Karpas-422 (cell line): Measurements from ENCODE around the gene TOX2. TPM values are rescaled to one million over a fixed set of nuclear protein-coding genes. Genes with fewer than 3 reads are reported as not detected.

ENCODE experiments used
- DNase-seq: peaks from one replicate; pipeline ENCODE4 v3.0.0-alpha.2; 2015
- H2AFZ ChIP-seq: fragments of 200-600 bp; sonication (generic); 2 replicates; pipeline ENCODE4 v1.6.1; 2014; ENCODE audit warnings: antibody characterized with exemption, low read length, mixed read lengths
- H3K27ac ChIP-seq: fragments of 200-600 bp; sonication (generic); 2 replicates; pipeline ENCODE4 v1.5.1; 2014; ENCODE audit warnings: mild to moderate bottlenecking, low read length, moderate library complexity
- H3K27me3 ChIP-seq: fragments of 200-600 bp; sonication (generic); 2 replicates; pipeline ENCODE4 v1.6.1; 2014; ENCODE audit warnings: low read length, mixed read lengths
- H3K36me3 ChIP-seq: fragments of 200-600 bp; sonication (generic); 2 replicates; pipeline ENCODE4 v1.6.1; 2014; ENCODE audit warnings: low read length, mixed read lengths; ENCODE audit not compliant: insufficient read depth
- H3K4me1 ChIP-seq: fragments of 200-600 bp; sonication (generic); 2 replicates; pipeline ENCODE4 v1.6.1; 2014; ENCODE audit warnings: mild to moderate bottlenecking, low read length, mixed read lengths
- H3K4me2 ChIP-seq: fragments of 200-600 bp; sonication (generic); 2 replicates; pipeline ENCODE4 v1.6.1; 2014; ENCODE audit warnings: low read length, low read depth, mild to moderate bottlenecking; ENCODE audit not compliant: poor library complexity, severe bottlenecking
- H3K4me3 ChIP-seq: fragments of 200-600 bp; sonication (generic); 2 replicates; pipeline ENCODE4 v1.5.1; 2014; ENCODE audit warnings: mild to moderate bottlenecking, antibody characterized with exemption, low read length, mixed read lengths
- H3K79me2 ChIP-seq: fragments of 200-600 bp; sonication (generic); 2 replicates; pipeline ENCODE4 v1.6.1; 2014; ENCODE audit warnings: mild to moderate bottlenecking, low read length, mixed read lengths
- H3K9ac ChIP-seq: fragments of 200-600 bp; sonication (generic); 2 replicates; pipeline ENCODE4 v1.6.0; 2014; ENCODE audit warnings: low read length
- H3K9me2 ChIP-seq: fragments of 200-600 bp; sonication (generic), shearing (Covaris generic); replicated peaks from 2 replicates; pipeline ENCODE4 v1.6.0; 2014; ENCODE audit warnings: mild to moderate bottlenecking, low read length, moderate library complexity; ENCODE audit not compliant: insufficient read depth
- H3K9me3 ChIP-seq: fragments of 300-700, 200-600 bp; sonication (generic); 2 replicates; pipeline ENCODE4 v1.6.1; 2014; ENCODE audit warnings: low read length, mixed read lengths
- H4K20me1 ChIP-seq: fragments of 200-600 bp; sonication (generic); 2 replicates; pipeline ENCODE4 v1.6.1; 2014; ENCODE audit warnings: mild to moderate bottlenecking, antibody characterized with exemption, low read length, low read depth; ENCODE audit not compliant: insufficient read depth
- total RNA-seq: library from RNA; depleted of rRNA; stranded (reverse); fragments of >200 nt; shearing (Covaris generic); gene quantifications from 2 replicates; pipeline ENCODE4 v1.2.3, GENCODE V29; 2014; ENCODE audit warnings: low replicate concordance

Gene TOX2
- total RNA-seq, 1 experiment from 2014 or later = 42.9 TPM

DNA sequence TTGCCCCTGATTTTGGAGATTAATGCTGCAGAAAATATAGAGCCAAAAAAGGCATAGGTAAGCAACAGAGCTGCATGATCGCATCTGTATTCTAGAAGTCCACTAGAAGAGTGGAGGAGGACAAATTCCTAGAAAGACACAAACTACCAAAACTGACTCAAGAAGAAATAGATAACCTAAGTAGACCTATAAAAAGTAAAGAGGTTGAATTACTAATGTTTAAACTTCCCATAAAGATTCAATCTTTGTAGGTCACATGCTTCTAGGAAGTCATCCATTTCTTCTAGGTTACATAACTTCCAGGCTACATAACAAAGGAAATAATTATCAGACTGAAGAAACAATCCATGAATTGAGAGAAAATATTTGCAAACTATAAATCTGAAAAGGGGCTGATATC is 187.9 kb downstream of the TOX2 start:
- peaks cover 3% of the 10 kb centered on the region; the same call in 1 of the 2 replicates for H3K27me3 ChIP-seq
- peaks cover 9% of the 10 kb centered on the region for H3K4me1 ChIP-seq
- DNase-seq = no peak
- H3K4me2 ChIP-seq = no peak overlapping the region
- no peaks in the 10 kb centered on the region for H3K79me2 ChIP-seq
- no peaks in the 10 kb centered on the region for H3K9me2 ChIP-seq
- H4K20me1 ChIP-seq = no peaks in the 10 kb centered on the region
- H3K27ac ChIP-seq = no peak overlapping the region
- no peak overlapping the region for H3K9ac ChIP-seq
- no peaks in the 10 kb centered on the region for H3K9me3 ChIP-seq
- no peaks in the 10 kb centered on the region for H3K36me3 ChIP-seq
- no peak overlapping the region for H3K4me3 ChIP-seq
- H2AFZ ChIP-seq = no peak overlapping the region

DNA sequence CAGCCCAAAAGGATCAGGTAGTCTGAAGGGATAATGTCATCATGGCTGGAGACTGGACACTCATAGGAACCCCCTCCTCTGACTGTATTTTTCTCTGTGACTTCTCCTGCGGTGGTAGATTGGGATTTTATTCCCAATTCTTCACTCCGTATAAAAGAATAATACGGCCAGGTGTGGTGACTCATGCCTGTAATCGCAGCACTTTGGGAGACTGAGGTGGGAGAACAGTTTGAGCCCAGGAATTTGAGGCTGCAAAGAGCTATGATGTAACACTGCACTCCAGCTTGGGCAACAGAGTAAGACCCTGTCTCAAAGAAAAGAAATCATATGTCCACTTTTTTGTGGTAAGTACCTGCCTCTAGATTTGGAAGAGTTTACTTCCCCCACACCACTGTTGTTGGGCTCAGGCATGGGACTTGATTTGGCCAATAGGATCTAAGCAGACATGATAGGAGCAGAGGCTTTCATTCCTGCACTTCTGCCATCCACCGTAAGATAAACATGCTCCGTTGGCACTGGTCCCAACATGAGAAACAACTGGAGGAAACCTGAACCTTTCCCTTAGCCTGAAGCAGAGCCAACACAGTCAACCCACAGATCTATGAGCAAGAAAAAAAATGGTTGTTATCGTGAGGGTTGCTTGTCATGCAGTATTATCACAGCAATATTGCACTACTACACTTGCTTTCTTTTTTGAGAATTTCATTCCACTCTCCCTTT is 190.3 kb downstream of the TOX2 start:
- Histone ChIP-seq H2AFZ (no peak overlapping the region), H3K36me3 (no peaks in the 10 kb centered on the region), H4K20me1 (no peaks in the 10 kb centered on the region), H3K9me2 (no peaks in the 10 kb centered on the region), H3K27ac (no peak overlapping the region), H3K79me2 (no peaks in the 10 kb centered on the region), H3K9ac (no peak overlapping the region), H3K4me1 (peaks cover 4% of the 10 kb centered on the region), H3K9me3 (no peaks in the 10 kb centered on the region), H3K4me3 (no peak overlapping the region), H3K27me3 (peaks cover 3% of the 10 kb centered on the region; the same call in 1 of the 2 replicates), H3K4me2 (no peak overlapping the region)
- DNase-seq = no peak

DNA sequence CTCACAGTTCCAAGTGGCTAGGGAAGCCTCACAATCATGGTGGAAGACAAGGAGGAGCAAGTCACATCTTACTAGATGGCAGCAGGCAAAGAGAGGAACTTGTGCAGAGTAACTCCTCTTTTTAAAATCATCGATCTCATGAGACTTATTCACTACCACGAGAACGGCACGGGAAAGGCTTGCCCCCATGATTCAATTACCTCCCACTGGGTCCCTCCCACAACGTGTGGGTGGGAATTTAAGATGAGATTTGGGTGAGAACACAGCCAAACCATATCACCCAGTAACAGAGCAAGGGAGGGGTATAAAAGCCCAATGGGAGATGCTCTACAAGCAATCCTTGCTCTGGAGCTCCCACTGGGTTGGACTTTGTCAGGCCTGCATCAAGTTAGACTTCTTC is 192.0 kb downstream of the TOX2 start:
- no peak overlapping the region for H3K4me2 ChIP-seq
- no peak overlapping the region for H2AFZ ChIP-seq
- no peak for DNase-seq
- no peak overlapping the region for H3K27ac ChIP-seq
- no peaks in the 10 kb centered on the region for H3K79me2 ChIP-seq
- H3K4me1 ChIP-seq = no peaks in the 10 kb centered on the region
- no peaks in the 10 kb centered on the region for H3K9me2 ChIP-seq
- H3K9me3 ChIP-seq = no peaks in the 10 kb centered on the region
- no peaks in the 10 kb centered on the region for H4K20me1 ChIP-seq
- no peaks in the 10 kb centered on the region for H3K36me3 ChIP-seq
- no peak overlapping the region for H3K4me3 ChIP-seq
- H3K27me3 ChIP-seq = peaks cover 3% of the 10 kb centered on the region; the same call in 1 of the 2 replicates
- no peak overlapping the region for H3K9ac ChIP-seq

DNA sequence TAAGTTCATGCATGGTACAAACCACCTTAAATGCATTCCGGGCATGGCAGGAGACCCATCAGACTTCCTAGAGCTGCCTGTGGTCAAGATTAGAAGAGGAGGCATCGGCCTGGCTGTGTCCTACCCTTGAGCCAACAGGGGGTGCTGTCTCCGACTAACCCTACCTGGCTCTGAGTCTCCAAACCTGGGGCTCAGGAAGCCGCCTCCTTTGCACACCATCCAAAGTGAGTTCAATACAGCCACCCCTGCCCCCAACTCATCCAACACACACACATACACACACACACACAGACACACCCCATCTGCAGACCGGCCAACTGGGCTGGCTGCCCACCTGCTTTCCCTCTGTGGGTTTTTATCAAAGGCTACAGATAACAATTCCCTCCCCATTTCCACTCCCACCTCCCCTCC is 195.3 kb downstream of the TOX2 start:
- Histone ChIP-seq H2AFZ (no peak overlapping the region), H3K4me2 (no peak overlapping the region), H3K4me1 (no peaks in the 10 kb centered on the region), H3K9me3 (no peaks in the 10 kb centered on the region), H3K79me2 (no peaks in the 10 kb centered on the region), H3K9ac (no peak overlapping the region), H3K4me3 (no peak overlapping the region), H4K20me1 (no peaks in the 10 kb centered on the region), H3K27me3 (peaks cover 3% of the 10 kb centered on the region; the same call in 1 of the 2 replicates), H3K27ac (no peak overlapping the region), H3K9me2 (no peaks in the 10 kb centered on the region), H3K36me3 (no peaks in the 10 kb centered on the region)
- DNase-seq = peak; percentile 74

DNA sequence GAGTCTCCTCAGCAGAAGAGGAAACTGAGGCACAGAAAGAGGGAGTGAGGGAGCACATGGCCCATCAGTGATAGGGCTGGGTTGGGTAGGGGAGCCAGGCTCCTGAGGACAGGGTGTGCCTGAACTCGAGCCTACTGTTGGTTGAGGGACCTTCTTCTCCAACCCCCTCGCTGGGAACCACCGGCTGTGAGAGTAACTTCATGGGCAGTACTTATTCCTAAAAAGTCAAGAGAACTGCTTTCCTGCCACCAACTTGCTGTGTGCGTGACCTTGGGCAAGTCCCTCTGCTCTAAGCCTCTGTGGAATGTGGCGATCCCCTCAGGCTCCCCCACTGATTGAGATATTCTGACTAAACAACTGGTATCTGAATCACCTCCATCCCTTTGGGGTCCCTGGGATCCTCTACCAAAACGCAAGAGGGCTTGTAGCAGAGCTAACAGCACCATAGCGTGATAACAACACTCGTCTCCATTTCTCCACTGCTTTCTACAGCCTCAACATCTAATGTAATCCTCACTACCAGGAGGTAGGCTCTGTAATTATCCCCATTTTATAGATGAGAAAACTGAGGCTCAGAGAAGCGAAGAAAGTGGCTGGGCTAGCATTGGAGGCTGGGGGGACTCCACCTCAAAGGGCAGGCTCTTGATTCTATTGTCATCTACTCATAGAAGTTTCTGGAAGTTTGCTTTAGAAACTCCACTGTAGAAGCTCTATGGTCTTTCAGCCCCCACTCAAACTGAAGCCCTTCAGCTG is 196.3 kb downstream of the TOX2 start:
- Histone ChIP-seq H3K4me3 (no peak overlapping the region), H3K27me3 (peaks cover 3% of the 10 kb centered on the region; the same call in 1 of the 2 replicates), H3K27ac (no peak overlapping the region), H3K79me2 (no peaks in the 10 kb centered on the region), H3K36me3 (no peaks in the 10 kb centered on the region), H3K4me1 (no peaks in the 10 kb centered on the region), H3K9ac (no peak overlapping the region), H3K9me2 (no peaks in the 10 kb centered on the region), H3K4me2 (no peak overlapping the region), H2AFZ (no peak overlapping the region), H4K20me1 (no peaks in the 10 kb centered on the region), H3K9me3 (no peaks in the 10 kb centered on the region)
- no peak for DNase-seq

DNA sequence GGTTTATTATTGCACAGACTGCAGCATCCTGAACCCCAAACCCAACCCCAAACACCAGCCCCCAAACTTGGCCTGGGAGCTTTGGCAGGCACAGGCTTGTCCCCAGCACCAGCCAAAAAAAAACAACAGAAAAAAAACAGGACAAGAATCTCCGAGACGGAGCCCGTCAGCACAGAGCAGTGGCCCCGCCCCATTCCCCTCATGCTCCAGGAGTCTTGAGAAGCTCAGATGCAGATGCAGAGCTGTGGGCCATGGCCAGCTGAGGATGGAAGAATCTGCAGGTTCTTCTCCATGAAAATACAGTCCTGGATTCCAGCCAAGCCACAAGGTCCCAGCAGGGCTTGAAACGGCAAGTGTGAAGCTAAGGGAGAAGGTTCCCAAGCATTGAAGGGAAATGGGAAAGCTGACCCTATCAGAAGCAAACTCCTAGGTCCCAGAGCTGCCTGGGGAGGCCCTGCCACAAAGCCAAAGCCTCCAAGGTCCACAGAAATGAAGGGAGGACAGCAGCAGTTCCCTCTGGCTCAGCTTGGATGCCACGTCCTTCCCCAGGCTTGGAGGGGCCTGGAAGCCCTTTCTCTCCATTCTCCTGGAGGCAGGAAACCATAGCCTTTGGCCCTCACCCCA is 197.2 kb downstream of the TOX2 start:
- no peaks in the 10 kb centered on the region for H3K79me2 ChIP-seq

DNA sequence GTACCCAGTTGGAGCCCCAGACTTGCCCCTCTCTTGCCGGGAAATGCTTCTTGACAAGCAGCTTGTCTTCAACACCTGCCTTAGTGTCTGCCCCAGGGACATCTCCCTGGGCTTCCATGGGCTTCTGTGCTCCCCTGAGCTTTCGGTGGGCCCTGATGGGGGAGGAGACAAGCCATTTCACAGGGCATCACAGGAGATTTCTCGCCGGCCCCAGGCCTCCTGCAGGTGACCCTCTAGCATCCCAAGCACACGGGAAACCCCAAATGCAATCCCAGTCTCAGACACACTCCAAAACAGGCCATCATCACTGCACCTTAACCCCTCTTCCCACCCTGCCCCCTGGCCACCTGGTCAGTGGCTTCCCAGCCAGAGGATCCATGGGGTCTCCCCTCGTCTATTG is 197.8 kb downstream of the TOX2 start:
- H3K9me3 ChIP-seq = no peaks in the 10 kb centered on the region
- no peak overlapping the region for H3K4me2 ChIP-seq
- H2AFZ ChIP-seq = no peak overlapping the region
- no peak for DNase-seq
- no peaks in the 10 kb centered on the region for H3K36me3 ChIP-seq
- no peaks in the 10 kb centered on the region for H3K4me1 ChIP-seq
- no peak overlapping the region for H3K4me3 ChIP-seq
- H3K9me2 ChIP-seq = no peaks in the 10 kb centered on the region
- H3K27ac ChIP-seq = no peak overlapping the region
- H3K27me3 ChIP-seq = no peaks in the 10 kb centered on the region; the same call in 1 of the 2 replicates
- H3K9ac ChIP-seq = no peak overlapping the region
- H4K20me1 ChIP-seq = no peaks in the 10 kb centered on the region
- H3K79me2 ChIP-seq = no peaks in the 10 kb centered on the region

More for the DNA sequence above, 197.2 kb downstream of the TOX2 start:
- no peak overlapping the region for H3K27ac ChIP-seq
- no peaks in the 10 kb centered on the region for H3K9me2 ChIP-seq
- H3K27me3 ChIP-seq = peaks cover 2% of the 10 kb centered on the region; the same call in 1 of the 2 replicates
- H3K4me3 ChIP-seq = no peak overlapping the region
- H3K4me2 ChIP-seq = no peak overlapping the region
- H3K9me3 ChIP-seq = no peaks in the 10 kb centered on the region
- no peaks in the 10 kb centered on the region for H4K20me1 ChIP-seq
- H3K9ac ChIP-seq = no peak overlapping the region
- no peaks in the 10 kb centered on the region for H3K36me3 ChIP-seq
- H2AFZ ChIP-seq = no peak overlapping the region
- DNase-seq = no peak
- no peaks in the 10 kb centered on the region for H3K4me1 ChIP-seq
